GM23338 (cell line): ENCODE data around the gene POLD4. TPM values are rescaled to one million over a fixed set of nuclear protein-coding genes. Genes with fewer than 3 reads are reported as not detected.

Experiments
- CREB1 ChIP-seq: fragments of 250-450 bp; sonication (Bioruptor Pico); IDR thresholded peaks from 2 replicates; pipeline ENCODE4 v1.5.0; 2020; ENCODE audit warnings: low read depth, mild to moderate bottlenecking, moderate library complexity
- CTCF ChIP-seq, 2 experiments: fragments of 200-600 bp in 1 of 2; sonication (generic) in 1 of 2; conservative IDR thresholded peaks; 2 replicates each; pipeline versions ENCODE4 v1.5.1 to v1.6.1; 2016 to 2017; ENCODE audit warnings: antibody characterized with exemption in 2 of 2, low read depth in 2 of 2, mild to moderate bottlenecking in 2 of 2, moderate library complexity in 1 of 2
- EZH2 ChIP-seq: fragments of 200-600 bp; sonication (generic); IDR thresholded peaks from one replicate; pipeline ENCODE4 v1.8.0; 2017; ENCODE audit warnings: antibody characterized with exemption, mild to moderate bottlenecking, low read depth; ENCODE audit not compliant: unreplicated experiment
- JUNB ChIP-seq: IDR thresholded peaks from one replicate; pipeline ENCODE4 v1.6.1; 2016; ENCODE audit warnings: antibody characterized with exemption; ENCODE audit not compliant: unreplicated experiment
- NANOG ChIP-seq: IDR thresholded peaks from 2 replicates; pipeline ENCODE4 v1.6.1; 2016; ENCODE audit warnings: antibody characterized with exemption, borderline replicate concordance
- POLR2AphosphoS5 ChIP-seq: IDR thresholded peaks from 2 replicates; pipeline ENCODE4 v1.6.1; 2016; ENCODE audit warnings: antibody characterized with exemption, low read depth
- REST ChIP-seq: IDR thresholded peaks from one replicate; pipeline ENCODE4 v1.6.1; 2018; ENCODE audit warnings: antibody characterized with exemption; ENCODE audit not compliant: unreplicated experiment
- STAT1 ChIP-seq: IDR thresholded peaks from one replicate; pipeline ENCODE4 v1.6.1; 2016; ENCODE audit warnings: antibody characterized with exemption; ENCODE audit not compliant: unreplicated experiment
- ZNF331 ChIP-seq: fragments of 250-450 bp; sonication (Bioruptor Pico); IDR thresholded peaks from 2 replicates; pipeline ENCODE4 v1.5.0; 2020; ENCODE audit warnings: low read depth, mild to moderate bottlenecking, moderate library complexity
- ZNF462 ChIP-seq: fragments of 250-450 bp; sonication (Bioruptor Pico); IDR thresholded peaks from 2 replicates; pipeline ENCODE4 v1.5.0; 2020; ENCODE audit warnings: mild to moderate bottlenecking, moderate library complexity
- polyA plus RNA-seq: library from polyadenylated mRNA; unstranded; fragments of >200 nt; fragmentation: Nextera tagmentation; extraction: Ambion mirVana; gene quantifications from 2 replicates; pipeline ENCODE4 v1.2.1, GENCODE V29; 2016
- total RNA-seq: library from RNA; depleted of rRNA; stranded (reverse); fragments of >200 nt; shearing (Covaris generic); gene quantifications from 2 replicates; pipeline ENCODE4 v1.2.3, GENCODE V29; 2014
- TF ChIP-seq, protein P1 (sequence below): IDR thresholded peaks from 2 replicates; pipeline ENCODE4 v1.6.1; 2016; ENCODE audit warnings: antibody characterized with exemption

POLD4 gene
- total and polyA plus RNA-seq, 2 experiments from 2014 or later = 16.2 to 23.0 TPM

DNA sequence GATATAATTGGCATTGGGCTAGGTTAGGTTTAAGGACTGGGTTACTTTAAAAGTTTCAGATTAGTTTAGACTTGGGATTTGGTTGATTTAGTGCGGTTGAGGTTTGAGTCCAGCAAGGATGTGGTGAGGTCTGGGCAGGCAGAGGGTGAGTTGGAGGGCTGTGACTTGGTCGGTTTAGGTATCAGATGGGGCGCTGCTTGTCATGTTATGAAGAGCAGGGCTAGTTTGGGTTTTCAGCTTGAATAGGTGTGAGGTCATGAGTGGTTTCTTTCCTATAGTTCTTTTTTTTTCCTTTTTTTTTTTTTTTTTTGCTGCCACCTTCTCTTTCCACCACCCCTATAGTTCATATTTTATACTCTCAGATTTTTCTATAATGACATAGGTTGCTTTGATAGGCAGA lies 15.3 kb upstream of the POLD4 start (continued):
- TF ChIP-seq ZNF462 (CRISPR knock-in tag) = no peak
- TF ChIP-seq POLR2AphosphoS5 = no peak
- TF ChIP-seq REST = no peak
- TF ChIP-seq NANOG = no peak
- TF ChIP-seq CTCF (conservative IDR thresholded peaks at IDR 0.05; ENCODE audit: low read depth in 2 of 2) = no peak
- no peak for TF ChIP-seq EZH2
- TF ChIP-seq, protein P1, sequence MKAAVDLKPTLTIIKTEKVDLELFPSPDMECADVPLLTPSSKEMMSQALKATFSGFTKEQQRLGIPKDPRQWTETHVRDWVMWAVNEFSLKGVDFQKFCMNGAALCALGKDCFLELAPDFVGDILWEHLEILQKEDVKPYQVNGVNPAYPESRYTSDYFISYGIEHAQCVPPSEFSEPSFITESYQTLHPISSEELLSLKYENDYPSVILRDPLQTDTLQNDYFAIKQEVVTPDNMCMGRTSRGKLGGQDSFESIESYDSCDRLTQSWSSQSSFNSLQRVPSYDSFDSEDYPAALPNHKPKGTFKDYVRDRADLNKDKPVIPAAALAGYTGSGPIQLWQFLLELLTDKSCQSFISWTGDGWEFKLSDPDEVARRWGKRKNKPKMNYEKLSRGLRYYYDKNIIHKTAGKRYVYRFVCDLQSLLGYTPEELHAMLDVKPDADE = no peak
- TF ChIP-seq STAT1 = no peak
- no peak for TF ChIP-seq JUNB
- no peak for TF ChIP-seq CREB1 (CRISPR knock-in tag)
- TF ChIP-seq ZNF331 = no peak
